Measurements from ENCODE around the gene LMBR1L. TPM values are rescaled to one million over a fixed set of nuclear protein-coding genes. Genes with fewer than 3 reads are reported as not detected.

The LMBR1L gene
- total and polyA plus RNA-seq, 2 of the 13 experiments (the other 11 are each of a cell fraction or from before 2014, with no cell fraction given) = 12.2 to 65.9 TPM

GRCh38 chr12:49146406-49146805 lies 35.8 kb upstream of the LMBR1L start (continued):
- no peak for TF ChIP-seq SAFB2 (CRISPR knock-in tag; IDR thresholded peaks at IDR 0.05; ENCODE audit: borderline replicate concordance, low read depth)

- ATAC-seq (no peak), DNase-seq (ENCODE audit: low spot score) (no peak), FAIRE-seq (no peak)
- Histone ChIP-seq H3K79me2 (ENCODE audit: insufficient read depth, low read length) (no peaks in the 10 kb centered on the region), H4K20me1 (ENCODE audit: insufficient read depth, low read length) (no peaks in the 10 kb centered on the region), H3K4me1 (ENCODE audit: insufficient read depth, low read length) (no peaks in the 10 kb centered on the region), H3K9ac (ENCODE audit: insufficient read depth, low read depth, low read length) (no peak overlapping the region), H3K4me2 (ENCODE audit: low read depth, low read length) (no peak overlapping the region), H3K9me3 (ENCODE audit: low read length) (no peaks in the 10 kb centered on the region), H3K27me3 (ENCODE audit: control insufficient read depth in 1 of 2, insufficient read depth in 2 of 2, low read length in 2 of 2) (no peaks in the 10 kb centered on the region), H3K4me3 (replicated peaks in 1 of 3; ENCODE audit: insufficient read depth in 1 of 3, low read depth in 2 of 3, low read length in 3 of 3) (no peak overlapping the region), H3K27ac (ENCODE audit: extremely low read length, insufficient read depth, low read length) (no peak overlapping the region), H3K36me3 (replicated peaks in 1 of 2; ENCODE audit: control insufficient read depth in 1 of 2, insufficient read depth in 2 of 2, low read length in 2 of 2) (no peaks in the 10 kb centered on the region), H2AFZ (ENCODE audit: low read length) (no peak overlapping the region)
- intact Hi-C loops (cut with micrococcal nuclease; ENCODE audit: unreplicated experiment) (no loop called here), in situ Hi-C loops (cut with HindIII; ENCODE audit: extremely low pct_ligation_motif_present, low pct_unique_long_range_greater_than_20kb) (no loop called here)
- TF ChIP-seq SP140L (CRISPR knock-in tag; IDR thresholded peaks at IDR 0.05; ENCODE audit: borderline replicate concordance) (no peak), ZNF879 (CRISPR knock-in tag; IDR thresholded peaks at IDR 0.05) (no peak), ETV5 (CRISPR knock-in tag; IDR thresholded peaks at IDR 0.05; ENCODE audit: borderline replicate concordance) (no peak), TOPORS (CRISPR knock-in tag; IDR thresholded peaks at IDR 0.05) (no peak), GFI1 (CRISPR knock-in tag; IDR thresholded peaks at IDR 0.05; ENCODE audit: borderline replicate concordance) (no peak), CREB3 (CRISPR knock-in tag; IDR thresholded peaks at IDR 0.05) (no peak), KDM5B (CRISPR knock-in tag; IDR thresholded peaks at IDR 0.05; ENCODE audit: borderline replicate concordance) (no peak)
- TF ChIP-seq, protein P1, sequence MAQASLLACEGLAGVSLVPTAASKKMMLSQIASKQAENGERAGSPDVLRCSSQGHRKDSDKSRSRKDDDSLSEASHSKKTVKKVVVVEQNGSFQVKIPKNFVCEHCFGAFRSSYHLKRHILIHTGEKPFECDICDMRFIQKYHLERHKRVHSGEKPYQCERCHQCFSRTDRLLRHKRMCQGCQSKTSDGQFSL (CRISPR knock-in tag; IDR thresholded peaks at IDR 0.05) = no peak
- TF ChIP-seq, protein P2, sequence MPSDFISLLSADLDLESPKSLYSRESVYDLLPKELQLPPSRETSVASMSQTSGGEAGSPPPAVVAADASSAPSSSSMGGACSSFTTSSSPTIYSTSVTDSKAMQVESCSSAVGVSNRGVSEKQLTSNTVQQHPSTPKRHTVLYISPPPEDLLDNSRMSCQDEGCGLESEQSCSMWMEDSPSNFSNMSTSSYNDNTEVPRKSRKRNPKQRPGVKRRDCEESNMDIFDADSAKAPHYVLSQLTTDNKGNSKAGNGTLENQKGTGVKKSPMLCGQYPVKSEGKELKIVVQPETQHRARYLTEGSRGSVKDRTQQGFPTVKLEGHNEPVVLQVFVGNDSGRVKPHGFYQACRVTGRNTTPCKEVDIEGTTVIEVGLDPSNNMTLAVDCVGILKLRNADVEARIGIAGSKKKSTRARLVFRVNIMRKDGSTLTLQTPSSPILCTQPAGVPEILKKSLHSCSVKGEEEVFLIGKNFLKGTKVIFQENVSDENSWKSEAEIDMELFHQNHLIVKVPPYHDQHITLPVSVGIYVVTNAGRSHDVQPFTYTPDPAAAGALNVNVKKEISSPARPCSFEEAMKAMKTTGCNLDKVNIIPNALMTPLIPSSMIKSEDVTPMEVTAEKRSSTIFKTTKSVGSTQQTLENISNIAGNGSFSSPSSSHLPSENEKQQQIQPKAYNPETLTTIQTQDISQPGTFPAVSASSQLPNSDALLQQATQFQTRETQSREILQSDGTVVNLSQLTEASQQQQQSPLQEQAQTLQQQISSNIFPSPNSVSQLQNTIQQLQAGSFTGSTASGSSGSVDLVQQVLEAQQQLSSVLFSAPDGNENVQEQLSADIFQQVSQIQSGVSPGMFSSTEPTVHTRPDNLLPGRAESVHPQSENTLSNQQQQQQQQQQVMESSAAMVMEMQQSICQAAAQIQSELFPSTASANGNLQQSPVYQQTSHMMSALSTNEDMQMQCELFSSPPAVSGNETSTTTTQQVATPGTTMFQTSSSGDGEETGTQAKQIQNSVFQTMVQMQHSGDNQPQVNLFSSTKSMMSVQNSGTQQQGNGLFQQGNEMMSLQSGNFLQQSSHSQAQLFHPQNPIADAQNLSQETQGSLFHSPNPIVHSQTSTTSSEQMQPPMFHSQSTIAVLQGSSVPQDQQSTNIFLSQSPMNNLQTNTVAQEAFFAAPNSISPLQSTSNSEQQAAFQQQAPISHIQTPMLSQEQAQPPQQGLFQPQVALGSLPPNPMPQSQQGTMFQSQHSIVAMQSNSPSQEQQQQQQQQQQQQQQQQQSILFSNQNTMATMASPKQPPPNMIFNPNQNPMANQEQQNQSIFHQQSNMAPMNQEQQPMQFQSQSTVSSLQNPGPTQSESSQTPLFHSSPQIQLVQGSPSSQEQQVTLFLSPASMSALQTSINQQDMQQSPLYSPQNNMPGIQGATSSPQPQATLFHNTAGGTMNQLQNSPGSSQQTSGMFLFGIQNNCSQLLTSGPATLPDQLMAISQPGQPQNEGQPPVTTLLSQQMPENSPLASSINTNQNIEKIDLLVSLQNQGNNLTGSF (CRISPR knock-in tag; IDR thresholded peaks at IDR 0.05) = no peak
- TF ChIP-seq, protein P3, sequence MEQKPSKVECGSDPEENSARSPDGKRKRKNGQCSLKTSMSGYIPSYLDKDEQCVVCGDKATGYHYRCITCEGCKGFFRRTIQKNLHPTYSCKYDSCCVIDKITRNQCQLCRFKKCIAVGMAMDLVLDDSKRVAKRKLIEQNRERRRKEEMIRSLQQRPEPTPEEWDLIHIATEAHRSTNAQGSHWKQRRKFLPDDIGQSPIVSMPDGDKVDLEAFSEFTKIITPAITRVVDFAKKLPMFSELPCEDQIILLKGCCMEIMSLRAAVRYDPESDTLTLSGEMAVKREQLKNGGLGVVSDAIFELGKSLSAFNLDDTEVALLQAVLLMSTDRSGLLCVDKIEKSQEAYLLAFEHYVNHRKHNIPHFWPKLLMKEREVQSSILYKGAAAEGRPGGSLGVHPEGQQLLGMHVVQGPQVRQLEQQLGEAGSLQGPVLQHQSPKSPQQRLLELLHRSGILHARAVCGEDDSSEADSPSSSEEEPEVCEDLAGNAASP (CRISPR knock-in tag; IDR thresholded peaks at IDR 0.05; ENCODE audit: borderline replicate concordance) = no peak
- 92% methylated on average over 2 of the region's 2 CpGs for WGBS (ENCODE audit: low lambda C conversion rate)
- CTCF ChIA-PET (ENCODE audit: low intra/inter-chr PET ratio, low total read pairs) = no interaction called here
- POLR2A ChIA-PET = no interaction called here
- no TSS peak for BruUV-seq (replicated peaks)
Measured at GRCh38 chr12:49144384-49144783, 33.7 kb upstream of the LMBR1L start.
